Measurements from ENCODE around the gene PLLP.

- TF ChIP-seq CTCF (IDR thresholded peaks at IDR 0.05) (no peak), SIN3A (IDR thresholded peaks at IDR 0.05; ENCODE audit: borderline replicate concordance, insufficient read depth, low read depth, low read length) (no peak)
These were observed 22.7 kb downstream of the PLLP start for GRCh38 chr16:57261806-57262205.
